ENCODE measurements around the gene BANF2.

DNA sequence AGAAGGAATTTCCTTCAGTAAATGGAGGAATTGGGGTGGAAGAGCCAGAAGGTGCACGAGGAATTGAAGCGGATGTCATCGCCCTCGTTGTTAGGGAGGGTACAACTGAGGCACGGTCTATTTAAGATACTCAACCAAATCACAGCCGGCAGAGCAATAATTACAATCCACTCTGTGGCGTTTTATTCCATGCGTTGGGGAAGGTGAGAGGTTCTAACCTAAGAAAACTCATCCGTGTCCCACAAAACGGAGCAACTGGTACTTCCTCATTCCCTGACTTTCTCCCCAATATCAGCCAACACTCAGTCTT, 16.9 kb upstream of the BANF2 start:
- TF ChIP-seq BHLHE40 (IDR thresholded peaks at IDR 0.05; ENCODE audit: borderline replicate concordance) (no peak), ARNT (IDR thresholded peaks at IDR 0.05) (no peak), FOXK2 (IDR thresholded peaks at IDR 0.05) (no peak)
